Measurements from ENCODE around the gene SH3RF2. TPM values are rescaled to one million over a fixed set of nuclear protein-coding genes. Genes with fewer than 3 reads are reported as not detected.

SH3RF2 gene
- total RNA-seq, 1 donor from 2014 or later = 12.0 TPM

- DNase-seq (ENCODE audit: low read depth) = no peak
- TF ChIP-seq CTCF (conservative IDR thresholded peaks at IDR 0.05; ENCODE audit: low read depth, low read length) = no peak
- no peak overlapping the region for H3K4me3 ChIP-seq (ENCODE audit: low read depth, low read length)
These were observed 80.5 kb downstream of the SH3RF2 start for GRCh38 chr5:146016764-146017484.

- H3K4me3 ChIP-seq (ENCODE audit: low read depth, low read length) = no peak overlapping the region
- TF ChIP-seq CTCF (conservative IDR thresholded peaks at IDR 0.05; ENCODE audit: low read depth, low read length) = no peak
- no peak for DNase-seq (ENCODE audit: low read depth)
These were observed 82.4 kb downstream of the SH3RF2 start for GRCh38 chr5:146018514-146019375.

- no peak for DNase-seq (ENCODE audit: low read depth)
- no peak overlapping the region for H3K4me3 ChIP-seq (ENCODE audit: low read depth, low read length)
- no peak for TF ChIP-seq CTCF (conservative IDR thresholded peaks at IDR 0.05; ENCODE audit: low read depth, low read length)
These were observed 83.7 kb downstream of the SH3RF2 start for GRCh38 chr5:146020100-146020499.

GRCh38 chr5:146024034-146024433, 87.7 kb downstream of the SH3RF2 start:
- TF ChIP-seq CTCF (conservative IDR thresholded peaks at IDR 0.05; ENCODE audit: low read depth, low read length) = no peak
- no peak for DNase-seq (ENCODE audit: low read depth)
- H3K4me3 ChIP-seq (ENCODE audit: low read depth, low read length) = no peak overlapping the region

GRCh38 chr5:146025114-146025680, 88.8 kb downstream of the SH3RF2 start:
- no peak overlapping the region for H3K4me3 ChIP-seq (ENCODE audit: low read depth, low read length)
- no peak for DNase-seq (ENCODE audit: low read depth)
- no peak for TF ChIP-seq CTCF (conservative IDR thresholded peaks at IDR 0.05; ENCODE audit: low read depth, low read length)

GRCh38 chr5:146025681-146026080, 89.3 kb downstream of the SH3RF2 start:
- no peak overlapping the region for H3K4me3 ChIP-seq (ENCODE audit: low read depth, low read length)
- DNase-seq (ENCODE audit: low read depth) = no peak
- TF ChIP-seq CTCF (conservative IDR thresholded peaks at IDR 0.05; ENCODE audit: low read depth, low read length) = no peak

All from epithelial cell of proximal tubule (primary cell).